GM23338 (cell line): Measurements from ENCODE around the gene PNPO.

Experiments used
- CTCF ChIP-seq, 2 experiments: fragments of 200-600 bp in 1 of 2; sonication (generic) in 1 of 2; conservative IDR thresholded peaks; 2 replicates each; pipeline versions ENCODE4 v1.5.1 to v1.6.1; 2016 to 2017; ENCODE audit warnings: antibody characterized with exemption in 2 of 2, low read depth in 2 of 2, mild to moderate bottlenecking in 2 of 2, moderate library complexity in 1 of 2
- EZH2 ChIP-seq: fragments of 200-600 bp; sonication (generic); IDR thresholded peaks from one replicate; pipeline ENCODE4 v1.8.0; 2017; ENCODE audit warnings: antibody characterized with exemption, mild to moderate bottlenecking, low read depth; ENCODE audit not compliant: unreplicated experiment
- EZH2phosphoT487 ChIP-seq: fragments of 200-600 bp; sonication (generic); IDR thresholded peaks from one replicate; pipeline ENCODE4 v1.8.1; 2018; ENCODE audit warnings: antibody characterized with exemption; ENCODE audit not compliant: unreplicated experiment
- POLR2AphosphoS5 ChIP-seq: IDR thresholded peaks from 2 replicates; pipeline ENCODE4 v1.6.1; 2016; ENCODE audit warnings: antibody characterized with exemption, low read depth
- REST ChIP-seq: IDR thresholded peaks from one replicate; pipeline ENCODE4 v1.6.1; 2018; ENCODE audit warnings: antibody characterized with exemption; ENCODE audit not compliant: unreplicated experiment

DNA sequence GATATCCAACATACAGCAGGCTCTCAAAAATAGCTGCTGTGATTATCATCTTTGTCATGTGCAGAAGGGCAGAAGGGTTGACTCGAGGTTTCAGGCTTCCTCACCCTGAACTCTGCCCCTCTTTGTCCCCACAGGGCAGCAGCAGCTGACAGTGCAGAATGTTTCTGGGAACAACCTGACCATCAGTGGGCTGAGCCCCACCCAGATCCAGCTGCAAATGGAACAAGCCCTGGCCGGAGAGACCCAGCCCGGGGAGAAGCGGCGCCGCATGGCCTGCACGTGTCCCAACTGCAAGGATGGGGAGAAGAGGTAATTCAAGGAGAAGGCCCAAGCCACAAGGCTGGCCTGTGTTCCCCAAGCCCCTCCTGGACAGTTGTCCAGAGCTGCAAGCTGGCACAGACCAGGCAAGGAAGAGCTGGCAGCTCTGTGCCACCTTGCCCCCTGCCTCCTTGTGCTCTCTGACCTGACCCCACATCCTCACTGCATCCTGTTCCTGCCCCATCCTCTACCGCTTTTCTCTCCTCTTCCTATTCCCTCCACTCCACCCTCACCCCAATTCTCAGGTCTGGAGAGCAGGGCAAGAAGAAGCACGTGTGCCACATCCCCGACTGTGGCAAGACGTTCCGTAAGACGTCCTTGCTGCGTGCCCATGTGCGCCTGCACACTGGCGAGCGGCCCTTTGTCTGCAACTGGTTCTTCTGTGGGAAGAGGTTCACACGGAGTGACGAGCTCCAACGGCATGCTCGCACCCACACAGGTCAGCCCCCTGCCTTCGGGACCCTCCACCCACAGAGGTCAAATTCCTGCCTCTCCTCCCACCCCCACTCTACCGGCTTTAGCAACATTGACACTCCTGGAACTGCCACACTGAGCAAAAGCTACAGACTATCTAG lies 16.3 kb upstream of the PNPO start:
- TF ChIP-seq REST: no peak
- no peak for TF ChIP-seq CTCF (conservative IDR thresholded peaks at IDR 0.05; ENCODE audit: low read depth in 2 of 2)
- no peak for TF ChIP-seq EZH2
- no peak for TF ChIP-seq EZH2phosphoT487
- TF ChIP-seq POLR2AphosphoS5: no peak
